HepG2 (cell line): Measurements from ENCODE around the gene BCL6. TPM values are rescaled to one million over a fixed set of nuclear protein-coding genes. Genes with fewer than 3 reads are reported as not detected.

ENCODE experiments used
- AKAP8 ChIP-seq: sonication (generic); formaldehyde crosslinking; IDR thresholded peaks from 2 replicates; pipeline ENCODE4 v1.5.1; 2020; ENCODE audit warnings: mild to moderate bottlenecking, missing genetic modification reagents
- ARID2 ChIP-seq: sonication (generic); formaldehyde crosslinking; IDR thresholded peaks from 2 replicates; pipeline ENCODE4 v1.8.1; 2022; ENCODE audit warnings: mild to moderate bottlenecking, missing genetic modification reagents, borderline replicate concordance
- ATF2 ChIP-seq: sonication (generic); formaldehyde crosslinking; IDR thresholded peaks from 2 replicates; pipeline ENCODE4 v1.4.0; 2020; ENCODE audit warnings: missing genetic modification reagents
- CBX5 ChIP-seq: sonication (generic); formaldehyde crosslinking; IDR thresholded peaks from 2 replicates; pipeline ENCODE4 v1.4.0; 2020; ENCODE audit warnings: missing genetic modification reagents, borderline replicate concordance
- GTF2F1 ChIP-seq: fragments of 150-350 bp; IDR thresholded peaks from 2 replicates; pipeline ENCODE4 v1.6.1; 2014; ENCODE audit warnings: low read length
- NFE2L1 ChIP-seq: sonication (generic); formaldehyde crosslinking; IDR thresholded peaks from 2 replicates; pipeline ENCODE4 v1.4.0; 2020; ENCODE audit warnings: missing genetic modification reagents, mild to moderate bottlenecking, borderline replicate concordance
- PREB ChIP-seq: sonication (generic); formaldehyde crosslinking; IDR thresholded peaks from 2 replicates; pipeline ENCODE4 v1.4.0; 2020; ENCODE audit warnings: missing genetic modification reagents
- STAT6 ChIP-seq: sonication (generic); formaldehyde crosslinking; IDR thresholded peaks from 2 replicates; pipeline ENCODE4 v1.4.0; 2020; ENCODE audit warnings: missing genetic modification reagents, mild to moderate bottlenecking, borderline replicate concordance
- TAF1 ChIP-seq: sonication (generic); formaldehyde crosslinking; IDR thresholded peaks from 2 replicates; pipeline ENCODE4 v1.4.0; 2020; ENCODE audit warnings: missing genetic modification reagents
- ZBTB25 ChIP-seq: IDR thresholded peaks from 2 replicates; pipeline ENCODE4 v1.6.1; 2018; ENCODE audit warnings: missing genetic modification reagents
- ZBTB7B ChIP-seq: sonication (generic); formaldehyde crosslinking; IDR thresholded peaks from 2 replicates; pipeline ENCODE4 v1.4.0; 2020; ENCODE audit warnings: missing genetic modification reagents
- ZBTB8A ChIP-seq: sonication (generic); formaldehyde crosslinking; IDR thresholded peaks from 2 replicates; pipeline ENCODE4 v1.4.0; 2020; ENCODE audit warnings: mild to moderate bottlenecking, low read depth, missing genetic modification reagents, borderline replicate concordance
- ZNF362 ChIP-seq: sonication (generic); formaldehyde crosslinking; IDR thresholded peaks from 2 replicates; pipeline ENCODE4 v1.4.0; 2020; ENCODE audit warnings: missing genetic modification reagents, mild to moderate bottlenecking, borderline replicate concordance
- ZNF460 ChIP-seq: sonication (generic); formaldehyde crosslinking; IDR thresholded peaks from 2 replicates; pipeline ENCODE4 v1.5.1; 2020; ENCODE audit warnings: missing genetic modification reagents, mild to moderate bottlenecking, borderline replicate concordance
- ZNF670 ChIP-seq: sonication (generic); formaldehyde crosslinking; IDR thresholded peaks from 2 replicates; pipeline ENCODE4 v1.8.0; 2022; ENCODE audit warnings: mild to moderate bottlenecking, missing genetic modification reagents, borderline replicate concordance
- ZNF703 ChIP-seq: sonication (generic); formaldehyde crosslinking; IDR thresholded peaks from 2 replicates; pipeline ENCODE4 v1.5.1; 2020; ENCODE audit warnings: missing genetic modification reagents, mild to moderate bottlenecking, moderate library complexity, borderline replicate concordance
- ZNF737 ChIP-seq: sonication (generic); formaldehyde crosslinking; IDR thresholded peaks from 2 replicates; pipeline ENCODE4 v1.5.0; 2020; ENCODE audit warnings: missing genetic modification reagents, mild to moderate bottlenecking, borderline replicate concordance
- ZNF773 ChIP-seq: sonication (generic); formaldehyde crosslinking; IDR thresholded peaks from 2 replicates; pipeline ENCODE4 v1.4.0; 2020; ENCODE audit warnings: missing genetic modification reagents, borderline replicate concordance
- ZNF839 ChIP-seq: sonication (generic); formaldehyde crosslinking; IDR thresholded peaks from 2 replicates; pipeline ENCODE4 v1.4.0; 2020; ENCODE audit warnings: missing genetic modification reagents, mild to moderate bottlenecking, borderline replicate concordance
- polyA plus RNA-seq, 8 experiments: library from polyadenylated mRNA; depleted of rRNA in 3 of 8; stranded (reverse) in 7 of 8; unstranded in 1 of 8; fragments of >200 nt; fragmentation: Illumina TruSeq in 4 of 8; extraction: Trizol in 4 of 8; gene quantifications; 2 replicates each; pipeline versions ENCODE4 v1.2.1 to v1.2.3, GENCODE V29; 2011 to 2016; ENCODE audit warnings: low read depth in 4 of 8, missing spikeins in 1 of 8, mixed read lengths in 1 of 8; ENCODE audit not compliant: insufficient read depth in 1 of 8
- total RNA-seq, 5 experiments: library from RNA; depleted of rRNA; stranded (reverse); fragments of >200 nt; fragmentation: Illumina TruSeq; extraction: Trizol; gene quantifications; 2 replicates each; pipeline ENCODE4 v1.2.3, GENCODE V29; 2016; ENCODE audit warnings: low read depth in 1 of 5

The BCL6 gene
- total and polyA plus RNA-seq, 2 of the 13 experiments (the other 11 are each of a cell fraction or from before 2014, with no cell fraction given), result 21.2 to 53.7 TPM

- no peak for TF ChIP-seq ZBTB8A (CRISPR knock-in tag)
- no peak for TF ChIP-seq ZNF773 (CRISPR knock-in tag)
- no peak for TF ChIP-seq ZNF737 (CRISPR knock-in tag)
- no peak for TF ChIP-seq ZNF839 (CRISPR knock-in tag)
- TF ChIP-seq ZNF670, result peak; percentile 13; the same call in 1 of the 2 replicates
- TF ChIP-seq TAF1 (CRISPR knock-in tag), result no peak; the same call in 1 of the 2 replicates
- no peak for TF ChIP-seq ZNF460 (CRISPR knock-in tag)
- TF ChIP-seq ZNF362 (CRISPR knock-in tag), result no peak
- peak; percentile 73 for TF ChIP-seq ZBTB7B
- no peak for TF ChIP-seq NFE2L1 (CRISPR knock-in tag)
- no peak for TF ChIP-seq ATF2 (CRISPR knock-in tag)
- 0 out of 2 replicates have a peak, but pooled peaks have one; percentile 51 for TF ChIP-seq STAT6 (CRISPR knock-in tag)
- TF ChIP-seq ARID2, result no peak
- TF ChIP-seq CBX5, result no peak
- no peak for TF ChIP-seq PREB (CRISPR knock-in tag)
- no peak for TF ChIP-seq GTF2F1
- TF ChIP-seq ZNF703, result no peak; the same call in 1 of the 2 replicates
- TF ChIP-seq AKAP8 (CRISPR knock-in tag), result no peak
- TF ChIP-seq ZBTB25, result no peak
These were observed 25.5 kb downstream of the BCL6 start (continued) for GRCh38 chr3:187719628-187720336.
